OCI-LY1 (cell line): ENCODE data around the gene SALL4.
"Not testable (repeated sequence)": the region's sequence is repeated elsewhere in the genome, so short reads cannot be mapped to it uniquely, and the experiment has no call there.

Experiments used
- H2AFZ ChIP-seq: fragments of 200-600 bp; sonication (generic), shearing (Covaris generic); 2 replicates; pipeline ENCODE4 v1.6.0; 2014; ENCODE audit warnings: antibody characterized with exemption, mild to moderate bottlenecking, low read length
- H3F3A ChIP-seq: fragments of 200-600 bp; sonication (generic), shearing (Covaris generic); 2 replicates; pipeline ENCODE4 v1.6.0; 2014; ENCODE audit warnings: mild to moderate bottlenecking, antibody characterized with exemption, low read length, moderate library complexity; ENCODE audit not compliant: insufficient read depth
- H3K27ac ChIP-seq: fragments of 200-600 bp; sonication (generic); 2 replicates; pipeline ENCODE4 v1.5.1; 2014; ENCODE audit warnings: low read length, mixed run types, mild to moderate bottlenecking, low read depth; ENCODE audit not compliant: poor library complexity, severe bottlenecking
- H3K27me3 ChIP-seq: fragments of 200-600 bp; sonication (generic); 2 replicates; pipeline ENCODE4 v1.6.0; 2014; ENCODE audit warnings: antibody characterized with exemption, mild to moderate bottlenecking, low read length, moderate library complexity; ENCODE audit not compliant: insufficient read depth
- H3K36me3 ChIP-seq: fragments of 200-600 bp; sonication (generic); 2 replicates; pipeline ENCODE4 v1.6.1; 2014; ENCODE audit warnings: mild to moderate bottlenecking, antibody characterized with exemption, low read length, moderate library complexity, mixed read lengths; ENCODE audit not compliant: insufficient read depth
- H3K4me1 ChIP-seq: fragments of 200-600 bp; sonication (generic); 2 replicates; pipeline ENCODE4 v1.5.1; 2014; ENCODE audit warnings: mild to moderate bottlenecking, low read length, moderate library complexity; ENCODE audit not compliant: insufficient read depth, severe bottlenecking
- H3K4me2 ChIP-seq: fragments of 200-600 bp; sonication (generic), shearing (Covaris generic); 2 replicates; pipeline ENCODE4 v1.6.1; 2014; ENCODE audit warnings: low read length
- H3K4me3 ChIP-seq: fragments of 200-600 bp; sonication (generic); 2 replicates; pipeline ENCODE4 v1.5.1; 2014; ENCODE audit warnings: low read length, low read depth, mild to moderate bottlenecking, mixed read lengths; ENCODE audit not compliant: poor library complexity, severe bottlenecking
- H3K79me2 ChIP-seq: fragments of 200-600 bp; shearing (Covaris generic); 2 replicates; pipeline ENCODE4 v1.6.1; 2016; ENCODE audit warnings: mixed run types, low read length, mixed read lengths; ENCODE audit not compliant: insufficient read depth
- H3K9ac ChIP-seq: fragments of 200-600 bp; sonication (generic), shearing (Covaris generic); 2 replicates; pipeline ENCODE4 v1.6.1; 2014; ENCODE audit warnings: mild to moderate bottlenecking, low read length, mixed read lengths
- H3K9me2 ChIP-seq: fragments of 200-600 bp; sonication (generic), shearing (Covaris generic); 2 replicates; pipeline ENCODE4 v1.6.1; 2014; ENCODE audit warnings: low read depth, mild to moderate bottlenecking, low read length, mixed read lengths
- H3K9me3 ChIP-seq: fragments of 200-600 bp; shearing (Covaris generic); 2 replicates; pipeline ENCODE4 v1.6.1; 2014; ENCODE audit warnings: low read length, mixed read lengths
- H4K20me1 ChIP-seq: fragments of 200-600 bp; sonication (generic), shearing (Covaris generic); 2 replicates; pipeline ENCODE4 v1.6.0; 2016; ENCODE audit warnings: mild to moderate bottlenecking, low read length; ENCODE audit not compliant: insufficient read depth
- CTCF ChIP-seq: fragments of 200-600 bp; sonication (generic), shearing (Covaris generic); IDR thresholded peaks from 2 replicates; pipeline ENCODE4 v1.5.1; 2017; ENCODE audit warnings: mild to moderate bottlenecking, antibody characterized with exemption, low read length, moderate library complexity, mixed read lengths
- EZH2 ChIP-seq: fragments of 200-600 bp; sonication (generic), shearing (Covaris generic); IDR thresholded peaks from 2 replicates; pipeline ENCODE4 v1.8.0; 2017; ENCODE audit warnings: borderline replicate concordance, mixed run types, mild to moderate bottlenecking, antibody characterized with exemption, low read length, moderate library complexity, mixed read lengths

Gene SALL4

GRCh38 chr20:51740838-51741237 lies 61.5 kb downstream of the SALL4 start:
- no peak overlapping the region for H3K9ac ChIP-seq
- no peak overlapping the region for H2AFZ ChIP-seq
- H3K27ac ChIP-seq = no peak overlapping the region
- no peak for TF ChIP-seq EZH2
- no peak for TF ChIP-seq CTCF
- no peaks in the 10 kb centered on the region for H3F3A ChIP-seq
- no peaks in the 10 kb centered on the region for H3K36me3 ChIP-seq
- H3K4me2 ChIP-seq = no peak overlapping the region
- no peaks in the 10 kb centered on the region for H3K4me1 ChIP-seq
- H3K9me2 ChIP-seq = no peaks in the 10 kb centered on the region
- no peaks in the 10 kb centered on the region for H3K79me2 ChIP-seq
- no peaks in the 10 kb centered on the region for H4K20me1 ChIP-seq
- no peaks in the 10 kb centered on the region for H3K9me3 ChIP-seq
- no peak overlapping the region for H3K4me3 ChIP-seq
- H3K27me3 ChIP-seq = peaks cover 5% of the 10 kb centered on the region; the same call in 1 of the 2 replicates

DNA sequence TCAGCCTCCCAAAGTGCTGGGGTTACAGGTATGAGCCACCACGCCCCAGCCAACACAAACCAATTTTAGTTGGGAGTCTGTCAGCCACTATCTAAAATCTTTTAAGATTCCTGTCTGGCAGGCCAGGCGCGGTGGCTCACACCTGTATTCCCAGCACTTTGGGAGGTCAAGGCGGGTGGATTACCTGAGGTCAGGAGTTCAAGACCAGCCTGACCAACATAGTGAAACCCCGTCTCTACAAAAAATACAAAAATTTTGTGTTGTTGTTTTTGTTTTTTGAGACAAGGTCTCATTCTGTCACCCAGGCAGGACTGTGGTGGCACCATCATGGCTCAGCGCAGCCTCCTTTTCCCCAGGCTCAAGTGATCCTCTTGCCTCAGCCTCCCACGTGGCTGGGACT lies 62.0 kb downstream of the SALL4 start:
- H3K9me3 ChIP-seq, H3K9ac ChIP-seq, H3K27ac ChIP-seq, H3K36me3 ChIP-seq, H3K4me2 ChIP-seq, H3K4me3 ChIP-seq, H3K27me3 ChIP-seq, H3K9me2 ChIP-seq, H2AFZ ChIP-seq, H3F3A ChIP-seq, H4K20me1 ChIP-seq, H3K79me2 ChIP-seq, H3K4me1 ChIP-seq: not testable (repeated sequence)

GRCh38 chr20:51739722-51740249 lies 62.5 kb downstream of the SALL4 start:
- H2AFZ ChIP-seq = no peak overlapping the region
- no peaks in the 10 kb centered on the region for H3K4me1 ChIP-seq
- TF ChIP-seq EZH2 = no peak
- TF ChIP-seq CTCF = no peak
- no peak overlapping the region for H3K4me3 ChIP-seq
- no peak overlapping the region for H3K4me2 ChIP-seq
- H3K36me3 ChIP-seq = no peaks in the 10 kb centered on the region
- H4K20me1 ChIP-seq = no peaks in the 10 kb centered on the region
- peaks cover 5% of the 10 kb centered on the region; the same call in 1 of the 2 replicates for H3K27me3 ChIP-seq
- no peaks in the 10 kb centered on the region for H3K9me3 ChIP-seq
- H3K79me2 ChIP-seq = no peaks in the 10 kb centered on the region
- no peak overlapping the region for H3K9ac ChIP-seq
- no peaks in the 10 kb centered on the region for H3F3A ChIP-seq
- H3K9me2 ChIP-seq = no peaks in the 10 kb centered on the region
- H3K27ac ChIP-seq = no peak overlapping the region

DNA sequence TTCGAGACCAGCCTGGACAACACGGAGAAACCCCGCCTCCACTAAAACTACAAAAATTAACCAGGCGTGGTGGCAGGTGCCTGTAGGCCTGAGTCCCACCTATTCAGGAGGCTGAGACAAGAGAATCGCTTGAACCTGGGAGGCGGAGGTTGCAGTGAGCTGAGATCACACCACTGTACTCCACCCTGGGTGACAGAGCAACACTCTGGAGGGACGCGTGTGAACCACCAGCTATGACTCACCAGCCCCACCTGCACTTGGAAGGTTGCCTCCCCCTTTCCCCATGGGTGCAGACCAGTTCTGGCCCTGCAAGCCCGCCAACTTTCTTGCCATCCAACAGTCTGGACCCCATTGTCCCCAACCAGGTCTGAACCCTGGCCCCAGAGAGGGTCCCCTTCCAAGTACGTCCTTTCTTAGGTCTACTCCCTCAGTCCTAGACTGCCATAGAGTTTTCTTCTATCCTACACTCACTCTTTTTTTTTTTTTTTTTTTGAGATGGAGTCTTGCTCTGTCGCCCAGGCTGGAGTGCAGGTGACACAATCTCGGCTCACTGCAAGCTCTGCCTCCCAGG lies 63.4 kb downstream of the SALL4 start:
- no peak for TF ChIP-seq CTCF
- no peak for TF ChIP-seq EZH2
- no peaks in the 10 kb centered on the region for H3K79me2 ChIP-seq

GRCh38 chr20:51738261-51738660 lies 64.1 kb downstream of the SALL4 start:
- H3K27me3 ChIP-seq, H4K20me1 ChIP-seq, H3K4me3 ChIP-seq, H3K9me3 ChIP-seq, H3K79me2 ChIP-seq, H2AFZ ChIP-seq, H3K36me3 ChIP-seq, H3F3A ChIP-seq, H3K4me1 ChIP-seq, H3K9me2 ChIP-seq, H3K4me2 ChIP-seq, H3K27ac ChIP-seq, H3K9ac ChIP-seq: not testable (repeated sequence)

More for the DNA sequence above, 63.4 kb downstream of the SALL4 start:
- Histone ChIP-seq H3K9me2 (no peaks in the 10 kb centered on the region), H3K27me3 (peaks cover 5% of the 10 kb centered on the region; the same call in 1 of the 2 replicates), H3K4me1 (no peaks in the 10 kb centered on the region), H3F3A (no peaks in the 10 kb centered on the region), H3K9ac (no peak overlapping the region), H2AFZ (no peak overlapping the region), H3K4me3 (no peak overlapping the region), H4K20me1 (no peaks in the 10 kb centered on the region), H3K36me3 (no peaks in the 10 kb centered on the region), H3K9me3 (no peaks in the 10 kb centered on the region), H3K4me2 (no peak overlapping the region), H3K27ac (no peak overlapping the region)
